IMR-90 (cell line): ENCODE results near the gene CNTN5.

Source experiments
- FOS ChIP-seq: fragments of 150-350 bp; IDR thresholded peaks from 2 replicates; pipeline ENCODE4 v1.6.1; 2016; ENCODE audit warnings: low read depth, low read length
- MXI1 ChIP-seq: IDR thresholded peaks from 2 replicates; pipeline ENCODE4 v1.6.1; 2012; ENCODE audit warnings: low read depth, mild to moderate bottlenecking, low read length, moderate library complexity, borderline replicate concordance
- POLR2A ChIP-seq: IDR thresholded peaks from 2 replicates; pipeline ENCODE4 v1.6.1; 2012; ENCODE audit warnings: mild to moderate bottlenecking, low read depth, low read length
- RAD21 ChIP-seq: IDR thresholded peaks from 2 replicates; pipeline ENCODE4 v1.6.1; 2012; ENCODE audit warnings: low read length, improper control_type of control experiment
- RFX5 ChIP-seq: IDR thresholded peaks from 2 replicates; pipeline ENCODE4 v1.8.0; 2012; ENCODE audit warnings: low read depth, mild to moderate bottlenecking, low read length, moderate library complexity
- TF ChIP-seq, protein P1 (sequence below): conservative IDR thresholded peaks from 2 replicates; pipeline ENCODE4 v1.5.1; 2012; ENCODE audit warnings: mild to moderate bottlenecking, low read depth, low read length, improper control_type of control experiment

DNA sequence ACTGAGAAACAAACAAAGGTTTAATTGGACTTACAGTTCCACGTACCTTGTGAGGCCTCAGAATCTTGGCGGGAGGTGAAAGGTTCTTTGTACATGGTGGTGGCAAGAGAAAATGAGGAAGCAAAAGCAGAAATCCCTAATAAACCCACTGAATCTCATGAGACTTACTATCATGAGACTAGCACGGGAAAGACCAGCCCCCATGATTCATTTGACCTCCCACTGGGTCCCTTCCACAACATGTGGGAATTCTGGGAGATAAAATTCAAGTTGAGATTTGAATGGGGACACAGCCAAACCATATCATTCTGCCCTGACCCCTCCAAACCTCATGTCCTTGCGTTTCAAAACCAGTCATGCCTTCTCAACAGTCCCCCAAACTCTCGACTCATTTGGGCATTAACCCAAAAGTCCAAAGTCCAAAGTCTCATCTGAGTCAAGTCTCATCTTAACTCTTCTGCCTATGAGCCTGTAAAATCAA is 617.4 kb downstream of the CNTN5 start:
- TF ChIP-seq, protein P1, sequence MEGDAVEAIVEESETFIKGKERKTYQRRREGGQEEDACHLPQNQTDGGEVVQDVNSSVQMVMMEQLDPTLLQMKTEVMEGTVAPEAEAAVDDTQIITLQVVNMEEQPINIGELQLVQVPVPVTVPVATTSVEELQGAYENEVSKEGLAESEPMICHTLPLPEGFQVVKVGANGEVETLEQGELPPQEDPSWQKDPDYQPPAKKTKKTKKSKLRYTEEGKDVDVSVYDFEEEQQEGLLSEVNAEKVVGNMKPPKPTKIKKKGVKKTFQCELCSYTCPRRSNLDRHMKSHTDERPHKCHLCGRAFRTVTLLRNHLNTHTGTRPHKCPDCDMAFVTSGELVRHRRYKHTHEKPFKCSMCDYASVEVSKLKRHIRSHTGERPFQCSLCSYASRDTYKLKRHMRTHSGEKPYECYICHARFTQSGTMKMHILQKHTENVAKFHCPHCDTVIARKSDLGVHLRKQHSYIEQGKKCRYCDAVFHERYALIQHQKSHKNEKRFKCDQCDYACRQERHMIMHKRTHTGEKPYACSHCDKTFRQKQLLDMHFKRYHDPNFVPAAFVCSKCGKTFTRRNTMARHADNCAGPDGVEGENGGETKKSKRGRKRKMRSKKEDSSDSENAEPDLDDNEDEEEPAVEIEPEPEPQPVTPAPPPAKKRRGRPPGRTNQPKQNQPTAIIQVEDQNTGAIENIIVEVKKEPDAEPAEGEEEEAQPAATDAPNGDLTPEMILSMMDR, result no peak
- TF ChIP-seq POLR2A (no peak), RAD21 (no peak), FOS (no peak), RFX5 (no peak), MXI1 (no peak)
